HG03575 (cell line): Measurements from ENCODE around the gene CRK.
"Not testable (repeated sequence)": the region's sequence is repeated elsewhere in the genome, so short reads cannot be mapped to it uniquely, and the experiment has no call there.

ENCODE experiments used
- ATAC-seq: cut with Tn5 transposase; IDR thresholded peaks from one replicate; pipeline ENCODE4 v1.9.1; 2021; ENCODE audit not compliant: unreplicated experiment, insufficient number of reproducible peaks, low FRiP score; ENCODE audit errors: extremely low read depth

Gene CRK

GRCh38 chr17:1470755-1471462 lies 14.9 kb upstream of the CRK start:
- no peak for ATAC-seq

- no peak for ATAC-seq
These were observed 14.2 kb upstream of the CRK start for GRCh38 chr17:1470071-1470754.

GRCh38 chr17:1469231-1469852 lies 13.3 kb upstream of the CRK start:
- no peak for ATAC-seq

- ATAC-seq = no peak
These were observed 12.0 kb upstream of the CRK start for GRCh38 chr17:1467898-1468492.

- ATAC-seq = no peak
These were observed 11.2 kb upstream of the CRK start for GRCh38 chr17:1467258-1467657.

GRCh38 chr17:1464186-1464585 lies 8.2 kb upstream of the CRK start:
- ATAC-seq = no peak

- ATAC-seq = no peak
These were observed 6.4 kb upstream of the CRK start for GRCh38 chr17:1462164-1463112.

GRCh38 chr17:1461198-1461944 lies 5.3 kb upstream of the CRK start:
- ATAC-seq = no peak

GRCh38 chr17:1460233-1460632 lies 4.2 kb upstream of the CRK start:
- no peak for ATAC-seq

- ATAC-seq = no peak
These were observed 688 bp downstream of the CRK start for GRCh38 chr17:1455291-1455796.

- no peak for ATAC-seq
These were observed 1.5 kb downstream of the CRK start for GRCh38 chr17:1454541-1454940.

GRCh38 chr17:1453694-1454093 lies 2.3 kb downstream of the CRK start:
- not testable (repeated sequence) for ATAC-seq

GRCh38 chr17:1452836-1453235 lies 3.2 kb downstream of the CRK start:
- ATAC-seq = no peak

- not testable (repeated sequence) for ATAC-seq
These were observed 5.8 kb downstream of the CRK start for GRCh38 chr17:1450261-1450660.

GRCh38 chr17:1449412-1449967 lies 6.5 kb downstream of the CRK start:
- no peak for ATAC-seq

GRCh38 chr17:1447052-1447451 lies 9.0 kb downstream of the CRK start:
- no peak for ATAC-seq

- no peak for ATAC-seq
These were observed 9.8 kb downstream of the CRK start for GRCh38 chr17:1446201-1446600.

GRCh38 chr17:1445695-1446094 lies 10.3 kb downstream of the CRK start:
- not testable (repeated sequence) for ATAC-seq
